Measurements from ENCODE around the gene HCAR3. TPM values are rescaled to one million over a fixed set of nuclear protein-coding genes. Genes with fewer than 3 reads are reported as not detected.

HCAR3 gene
- 0.17 TPM in 1 of 5 replicates, not detected in the others for total RNA-seq (2022; extraction: Qiagen RNA extraction; ENCODE audit: low read depth)

DNA sequence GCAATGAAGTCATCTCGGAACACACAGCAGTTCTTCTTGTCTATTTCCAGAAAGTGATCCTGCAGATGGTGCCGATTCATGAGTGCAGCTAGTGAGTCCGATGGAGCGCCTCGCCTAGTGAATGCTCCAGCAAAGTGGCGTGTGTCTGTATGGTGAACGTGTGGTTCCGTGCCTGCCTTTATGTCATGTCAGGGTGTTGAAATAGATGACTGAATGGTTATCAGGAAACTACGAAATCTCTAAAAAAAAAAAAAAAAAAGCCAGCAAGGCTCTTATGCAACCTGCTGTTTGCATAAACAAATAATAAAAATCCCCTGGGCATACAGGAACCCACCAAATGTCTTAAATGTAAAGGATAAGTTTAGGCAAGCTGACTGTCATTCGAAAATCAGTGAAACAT lies at the start of gene HCAR3:
Gene HCAR3 (minus strand): TSS at position 154 of the 400 bp plus-strand sequence. CDS start 74 bp downstream, at position 80.

DNA sequence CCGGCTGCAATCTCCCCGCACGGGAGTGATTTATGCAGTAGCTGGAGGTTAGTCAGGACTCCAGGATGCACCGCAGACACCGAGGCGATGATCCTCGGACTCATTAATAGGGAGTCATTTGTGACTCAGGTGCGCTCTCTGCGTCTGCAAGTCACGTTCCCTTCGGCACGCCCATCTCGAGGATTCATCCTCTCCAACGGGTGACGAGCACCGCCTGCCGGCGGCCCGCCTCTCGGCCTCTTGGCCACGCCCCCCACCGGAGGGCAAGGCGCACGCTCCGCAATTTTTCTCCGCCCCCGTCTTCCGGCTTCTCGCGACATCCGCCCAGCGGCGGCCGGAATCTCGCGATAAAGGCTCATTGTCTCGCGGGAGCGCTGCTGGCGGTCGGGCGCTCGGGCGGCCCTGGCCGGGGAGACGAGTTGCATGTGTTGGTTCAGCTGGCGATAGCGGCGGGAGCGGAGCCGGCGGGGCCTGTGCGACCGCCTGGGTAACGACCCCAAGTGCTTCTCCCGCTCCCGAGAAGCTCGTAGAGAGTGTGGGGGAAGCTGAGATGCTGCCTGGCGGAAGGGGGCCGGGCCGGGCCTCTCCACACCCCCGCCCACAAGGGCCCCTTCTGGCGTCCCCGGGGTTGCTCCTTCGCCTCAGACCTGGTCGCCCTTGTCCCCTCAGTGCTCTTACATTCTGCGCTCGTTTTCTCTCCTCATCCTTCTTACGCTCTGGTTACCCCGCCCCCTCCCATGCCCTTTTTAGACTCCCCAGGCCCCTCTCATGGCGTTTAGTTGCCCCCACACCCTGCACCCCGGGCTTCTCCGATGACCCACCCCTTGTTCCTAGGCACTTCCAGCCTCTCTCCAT lies 36.1 kb upstream of the HCAR3 start, which contains the start of gene DENR:
Gene DENR (plus strand): TSS at position 361 of the 855 bp plus-strand sequence. CDS start 878 bp downstream, outside the sequence.

GRCh38 chr12:122730215-122731014 lies 13.8 kb upstream of the HCAR3 start, which contains the start of gene HCAR1:
Gene HCAR1 (minus strand): TSS chr12:122730844. CDS start chr12:122730339, 505 bp downstream.

GRCh38 chr12:122702890-122703611 lies 13.6 kb downstream of the HCAR3 start, which contains the start of gene HCAR2:
Gene HCAR2 (minus strand): TSS chr12:122703357. CDS start chr12:122703283, 74 bp downstream.

Other genes starting within 250 kb of the HCAR3 start
- gene ZCCHC8, start 215.9 kb downstream of the HCAR3 start, total RNA-seq (2022; extraction: Qiagen RNA extraction; ENCODE audit: low read depth), result 20.7 to 23.4 TPM (median 22.8 TPM) in 5 replicates
- gene RSRC2, start 189.9 kb downstream of the HCAR3 start, total RNA-seq (2022; extraction: Qiagen RNA extraction; ENCODE audit: low read depth), result 43.4 to 61.1 TPM (median 55.3 TPM) in 5 replicates
- 18.8 to 25.6 TPM (median 22.0 TPM) in 5 replicates for gene KNTC1, start 189.6 kb downstream of the HCAR3 start, total RNA-seq (2022; extraction: Qiagen RNA extraction; ENCODE audit: low read depth)
- gene HCAR2, start 13.5 kb downstream of the HCAR3 start, total RNA-seq (2022; extraction: Qiagen RNA extraction; ENCODE audit: low read depth), result 0.06 TPM in 1 of 5 replicates, not detected in the others
- gene HCAR1, start 14.0 kb upstream of the HCAR3 start, total RNA-seq (2022; extraction: Qiagen RNA extraction; ENCODE audit: low read depth), result 0.03 to 0.07 TPM (median 0.06 TPM) in 4 of 5 replicates, not detected in the other
- 51.7 to 58.3 TPM (median 56.0 TPM) in 5 replicates for gene DENR, start 36.0 kb upstream of the HCAR3 start, total RNA-seq (2022; extraction: Qiagen RNA extraction; ENCODE audit: low read depth)
- gene CCDC62, start 57.8 kb upstream of the HCAR3 start, total RNA-seq (2022; extraction: Qiagen RNA extraction; ENCODE audit: low read depth), result 0.07 to 0.10 TPM (median 0.08 TPM) in 3 of 5 replicates, not detected in the others
- gene HIP1R, start 118.6 kb upstream of the HCAR3 start, total RNA-seq (2022; extraction: Qiagen RNA extraction; ENCODE audit: low read depth), result 20.6 to 29.5 TPM (median 26.6 TPM) in 5 replicates
- gene VPS37B, start 179.3 kb upstream of the HCAR3 start, total RNA-seq (2022; extraction: Qiagen RNA extraction; ENCODE audit: low read depth), result 28.8 to 34.1 TPM (median 33.4 TPM) in 5 replicates
- 9.6 to 13.1 TPM (median 12.2 TPM) in 5 replicates for gene ABCB9, start 249.7 kb upstream of the HCAR3 start, total RNA-seq (2022; extraction: Qiagen RNA extraction; ENCODE audit: low read depth)